Subcutaneous adipose tissue (tissue), 4 donors: ENCODE results near the gene ULK4. TPM values are rescaled to one million over a fixed set of nuclear protein-coding genes. Genes with fewer than 3 reads are reported as not detected.

ENCODE experiments used
- CTCF ChIP-seq: fragments of 450-650 bp; IDR thresholded peaks from one replicate; pipeline ENCODE4 v1.5.1; 2016; ENCODE audit warnings: low read depth, mild to moderate bottlenecking, control low read depth, antibody characterized with exemption, moderate library complexity
- total RNA-seq, 4 donors: library from RNA; depleted of rRNA; stranded (reverse); fragments of >200 nt; gene quantifications; one replicate each; pipeline ENCODE4 v1.1.0, GENCODE V29; 2016

Gene ULK4
- total RNA-seq, result 10 to 100 TPM; 10.6 to 32.0 (median 22.6) TPM

GRCh38 chr3:41961751-41962679, at the start of gene ULK4:
Gene ULK4 (minus strand): TSS chr3:41962103. CDS start chr3:41954759, 7,344 bp downstream.
- no peak for TF ChIP-seq CTCF

GRCh38 chr3:42010530-42010929, 48.6 kb upstream of the ULK4 start:
- TF ChIP-seq CTCF, result no peak

- TF ChIP-seq CTCF, result no peak
Observed at GRCh38 chr3:42009456-42009855, 47.6 kb upstream of the ULK4 start.

- no peak for TF ChIP-seq CTCF
Observed at GRCh38 chr3:42007785-42008184, 45.9 kb upstream of the ULK4 start.

GRCh38 chr3:42005401-42005800, 43.5 kb upstream of the ULK4 start:
- TF ChIP-seq CTCF, result no peak

- no peak for TF ChIP-seq CTCF
Observed at GRCh38 chr3:42002790-42003189, 40.9 kb upstream of the ULK4 start.

GRCh38 chr3:42001777-42002176, 39.9 kb upstream of the ULK4 start:
- TF ChIP-seq CTCF, result no peak
